ENCODE results near the gene HS3ST2. TPM values are rescaled to one million over a fixed set of nuclear protein-coding genes. Genes with fewer than 3 reads are reported as not detected.

HS3ST2 gene
- 0.98 TPM for total RNA-seq

DNA sequence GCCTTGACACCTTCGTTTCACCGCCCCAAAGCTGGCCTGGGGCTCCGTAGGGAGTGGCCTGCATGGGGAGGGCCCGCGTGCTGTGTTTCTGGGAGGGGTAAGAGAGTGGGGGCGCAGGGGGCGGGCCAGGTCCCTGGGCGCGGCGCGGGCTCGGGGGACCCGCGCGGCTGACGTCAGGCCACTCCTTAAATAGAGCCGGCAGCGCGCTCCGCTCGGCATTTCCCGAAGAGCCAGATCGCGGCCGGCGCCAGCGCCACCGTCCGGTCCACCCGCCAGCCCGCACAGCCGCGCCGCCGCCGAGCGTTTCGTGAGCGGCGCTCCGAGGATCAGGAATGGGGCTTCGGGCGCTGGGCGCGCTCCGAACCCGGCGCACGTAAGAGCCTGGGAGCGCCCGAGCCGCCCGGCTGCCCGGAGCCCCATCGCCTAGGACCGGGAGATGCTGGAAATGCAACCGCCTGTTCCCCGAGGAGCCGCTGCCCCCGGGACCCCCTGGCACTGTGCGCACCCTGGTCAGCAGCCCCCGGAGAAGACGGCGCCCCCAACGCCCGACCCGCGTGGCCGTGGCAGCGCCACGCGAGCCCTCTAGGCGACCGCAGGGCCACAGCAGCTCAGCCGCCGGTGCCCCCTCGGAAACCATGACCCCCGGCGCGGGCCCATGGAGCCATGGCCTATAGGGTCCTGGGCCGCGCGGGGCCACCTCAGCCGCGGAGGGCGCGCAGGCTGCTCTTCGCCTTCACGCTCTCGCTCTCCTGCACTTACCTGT lies at the start of gene HS3ST2:
HS3ST2 (plus strand) TSS at position 215 of the 763 bp plus-strand sequence; CDS start at position 664, 449 bp downstream.
- DNase-seq (ENCODE audit: low spot score), result no peak

DNA sequence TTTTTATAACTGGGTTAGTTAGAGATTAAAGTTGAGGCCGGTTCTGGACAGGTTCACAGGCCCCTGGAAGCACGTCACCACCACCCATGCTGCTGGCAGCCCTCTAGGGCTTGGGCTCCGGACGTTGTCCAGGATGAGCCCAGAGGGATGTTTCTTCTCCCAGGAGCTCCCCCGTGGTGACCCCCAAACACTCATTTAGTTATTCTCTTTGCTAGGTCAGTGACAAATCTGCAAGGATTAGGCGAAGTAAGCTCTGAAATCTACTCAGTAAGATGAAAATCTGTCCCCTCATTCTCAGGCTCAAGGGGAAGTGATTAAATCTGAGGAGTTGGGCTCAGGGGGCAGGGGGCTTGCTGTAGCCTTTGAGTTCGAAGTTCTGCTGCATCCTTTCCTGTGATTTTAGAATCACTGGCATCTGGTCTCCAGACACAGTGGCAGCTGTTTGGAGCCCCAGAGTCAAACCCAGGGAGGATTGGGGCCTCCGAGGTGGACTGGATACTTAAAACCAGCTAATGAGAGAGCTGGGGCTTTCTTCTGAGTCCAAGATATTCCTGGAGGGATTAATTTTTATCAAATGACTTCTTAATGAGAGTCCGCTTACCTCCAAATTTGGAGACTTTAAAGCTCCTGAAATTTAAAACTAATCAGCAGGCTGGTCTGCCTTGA lies 49.2 kb upstream of the HS3ST2 start:
- no peak for DNase-seq (ENCODE audit: low spot score)

GRCh38 chr16:22765479-22765878 lies 48.5 kb upstream of the HS3ST2 start:
- DNase-seq (ENCODE audit: low spot score), result no peak

- no peak for DNase-seq (ENCODE audit: low spot score)
These were observed 43.1 kb upstream of the HS3ST2 start for GRCh38 chr16:22770866-22771265.

- no peak for DNase-seq (ENCODE audit: low spot score)
These were observed 42.4 kb upstream of the HS3ST2 start for GRCh38 chr16:22771551-22771950.

DNA sequence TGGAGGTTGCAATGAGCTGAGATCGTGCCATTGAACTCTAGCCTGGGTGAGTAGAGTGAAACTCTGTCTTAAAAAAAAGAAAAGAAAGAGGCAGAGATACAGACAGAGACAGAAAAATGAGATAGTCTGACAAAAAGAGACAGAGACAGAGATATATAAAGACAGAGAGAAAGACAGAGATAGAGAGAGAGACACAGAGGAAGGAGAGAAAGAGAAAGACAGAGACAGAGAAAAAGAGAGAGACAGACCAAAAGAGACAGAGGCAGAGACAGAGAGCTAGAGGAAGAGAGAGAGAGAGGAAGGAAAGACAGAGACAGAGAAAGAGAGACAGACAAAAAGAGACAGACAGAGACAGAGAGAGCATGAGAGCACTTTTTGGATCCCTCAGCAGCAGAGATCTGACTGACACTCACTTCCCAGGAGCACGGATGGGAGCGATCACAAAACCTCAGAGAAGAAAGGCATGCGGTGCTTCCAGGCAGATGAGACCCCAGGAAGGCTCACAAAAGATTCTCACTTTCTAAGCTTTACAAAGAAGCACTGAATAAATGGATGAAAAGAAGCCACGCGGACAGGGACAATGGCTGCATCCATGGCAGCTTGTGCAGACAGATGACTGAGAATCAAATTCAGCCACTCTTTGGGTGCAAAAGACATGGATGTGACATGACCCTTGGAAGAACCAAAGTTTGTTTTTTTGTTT lies 38.6 kb upstream of the HS3ST2 start:
- DNase-seq (ENCODE audit: low spot score), result no peak

DNA sequence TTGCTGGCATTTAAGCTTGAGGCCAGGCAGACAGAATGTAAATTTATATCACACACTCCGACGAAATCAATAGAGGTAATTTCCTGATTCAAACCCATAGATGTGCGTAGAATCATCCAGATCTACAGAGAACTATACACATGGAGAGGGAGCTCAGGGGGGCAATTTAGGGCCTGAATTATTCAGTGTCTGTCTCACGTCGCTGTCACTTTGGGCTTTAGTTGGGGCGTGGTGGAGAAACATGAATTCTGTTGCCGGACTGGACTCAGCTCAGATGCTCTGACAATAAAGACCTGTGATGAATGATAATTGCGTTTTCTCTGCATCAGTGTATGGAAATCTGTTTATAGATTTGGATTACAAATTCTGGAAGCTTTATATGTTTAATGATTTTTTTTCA lies 32.5 kb upstream of the HS3ST2 start:
- DNase-seq (ENCODE audit: low spot score), result no peak

- peak; percentile 17 for DNase-seq (ENCODE audit: low spot score)
These were observed 31.6 kb upstream of the HS3ST2 start for GRCh38 chr16:22782314-22782713.

DNA sequence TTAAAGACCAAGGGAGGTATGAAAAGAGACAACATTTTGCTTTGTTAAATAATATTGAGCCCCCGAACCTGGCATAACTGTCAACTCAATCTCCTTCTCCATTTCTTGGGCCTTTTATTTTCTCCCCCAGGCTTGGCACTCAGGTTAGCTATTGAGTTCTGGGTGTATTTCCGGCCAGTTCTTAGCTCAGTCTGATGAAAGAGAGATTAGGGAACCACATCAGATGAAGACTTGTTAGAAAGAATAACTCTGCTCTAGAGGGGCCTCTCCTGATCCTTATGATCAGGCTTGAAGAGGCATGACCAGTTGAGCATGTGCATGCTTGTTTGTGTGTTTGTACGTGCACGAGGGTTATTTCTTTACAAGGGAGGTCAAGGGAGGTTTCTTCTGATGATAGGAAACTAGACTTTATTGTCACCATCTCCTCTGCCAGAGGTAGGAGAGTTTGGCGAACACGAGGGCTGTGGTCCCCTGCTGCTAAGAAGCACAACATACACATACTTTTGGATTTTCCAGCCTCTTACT lies 29.2 kb upstream of the HS3ST2 start:
- DNase-seq (ENCODE audit: low spot score), result no peak

DNA sequence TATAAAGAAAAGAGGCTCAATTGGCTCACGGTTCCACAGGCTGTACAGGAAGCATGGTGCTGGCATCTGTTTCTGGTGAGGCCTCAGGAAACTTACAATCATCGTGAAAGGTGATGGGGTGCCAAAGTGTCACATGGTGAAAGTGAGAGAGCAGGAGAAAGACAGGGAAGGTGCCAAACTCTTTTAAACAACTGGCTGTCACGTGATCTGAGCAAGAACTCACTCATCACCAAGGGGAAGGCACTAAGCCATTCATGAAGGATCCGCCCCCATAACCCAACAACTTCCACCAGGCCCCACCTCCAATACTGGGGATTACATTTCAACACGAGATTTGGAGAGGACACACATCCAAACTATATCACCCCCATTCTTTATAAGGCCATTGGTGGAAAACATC lies 28.4 kb upstream of the HS3ST2 start:
- DNase-seq (ENCODE audit: low spot score), result no peak

- no peak for DNase-seq (ENCODE audit: low spot score)
These were observed 27.7 kb upstream of the HS3ST2 start for GRCh38 chr16:22786284-22786683.

- DNase-seq (ENCODE audit: low spot score), result no peak
These were observed 27.3 kb upstream of the HS3ST2 start for GRCh38 chr16:22786691-22787090.

GRCh38 chr16:22787466-22788192 lies 26.3 kb upstream of the HS3ST2 start:
- no peak for DNase-seq (ENCODE audit: low spot score)

DNA sequence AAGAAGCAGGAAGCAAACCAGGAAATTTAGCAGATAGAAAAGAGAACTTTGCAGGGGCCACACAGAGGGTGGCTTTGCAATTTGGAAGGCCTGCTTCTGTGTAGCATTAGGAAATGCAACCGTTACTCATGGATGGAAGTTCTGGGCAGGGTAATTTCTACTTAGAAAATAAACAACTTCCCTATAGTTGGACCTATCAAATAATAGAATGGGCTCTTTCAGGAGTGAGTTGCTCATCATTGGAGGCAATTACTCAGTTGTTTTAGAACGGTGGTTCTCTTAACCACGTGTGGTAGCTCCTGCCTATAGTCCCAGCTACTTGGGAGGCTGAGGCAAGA lies 25.8 kb upstream of the HS3ST2 start:
- DNase-seq (ENCODE audit: low spot score), result no peak

DNA sequence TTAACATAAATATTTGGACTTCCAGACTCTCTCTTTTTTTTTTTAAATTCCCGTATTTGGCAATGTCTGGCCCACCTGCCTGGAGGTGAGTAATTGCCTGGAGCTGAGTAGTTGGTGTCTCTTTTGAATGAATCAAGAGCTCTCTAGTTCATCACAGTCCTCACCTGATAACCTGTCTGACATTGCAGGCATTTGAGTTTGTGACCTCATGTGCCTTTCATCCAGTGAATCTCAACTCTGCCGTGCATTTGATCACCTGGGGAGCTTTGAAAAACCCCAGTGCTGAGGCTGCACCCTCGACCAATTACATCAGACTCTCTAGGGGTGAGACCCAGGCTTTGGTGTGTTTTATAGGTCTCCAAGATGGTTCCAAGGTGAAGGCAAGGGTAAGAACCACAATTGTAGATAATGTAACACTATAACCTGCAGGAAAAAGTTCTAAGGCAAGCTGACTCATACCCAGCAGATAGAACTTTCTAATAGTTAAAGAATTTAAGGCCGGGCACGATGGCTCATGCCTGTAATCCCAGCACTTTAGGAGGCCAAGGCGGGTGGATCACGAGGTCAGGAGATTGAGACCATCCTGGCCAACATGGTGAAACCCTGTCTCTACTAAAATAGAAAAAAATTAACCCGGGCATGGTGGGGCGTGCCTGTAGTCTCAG lies 24.5 kb upstream of the HS3ST2 start:
- DNase-seq (ENCODE audit: low spot score), result no peak

DNA sequence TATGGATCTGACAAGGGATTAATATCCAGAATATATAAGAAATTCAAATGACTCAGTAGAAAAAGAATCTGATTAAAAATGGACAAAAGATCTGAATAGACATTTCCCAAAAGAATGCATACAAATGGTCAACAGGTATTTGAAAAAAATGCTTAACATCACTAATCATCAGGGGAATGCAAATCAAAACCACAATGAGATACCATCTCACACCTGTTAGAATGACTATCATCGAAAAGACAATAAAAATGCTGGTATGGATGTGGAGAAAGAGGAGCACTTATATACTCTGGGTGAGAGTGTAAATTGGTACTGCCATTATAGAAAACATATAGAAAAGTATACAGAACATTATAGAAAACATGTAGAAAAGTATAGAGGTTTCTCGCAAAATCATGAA lies 16.4 kb upstream of the HS3ST2 start:
- no peak for DNase-seq (ENCODE audit: low spot score)

DNA sequence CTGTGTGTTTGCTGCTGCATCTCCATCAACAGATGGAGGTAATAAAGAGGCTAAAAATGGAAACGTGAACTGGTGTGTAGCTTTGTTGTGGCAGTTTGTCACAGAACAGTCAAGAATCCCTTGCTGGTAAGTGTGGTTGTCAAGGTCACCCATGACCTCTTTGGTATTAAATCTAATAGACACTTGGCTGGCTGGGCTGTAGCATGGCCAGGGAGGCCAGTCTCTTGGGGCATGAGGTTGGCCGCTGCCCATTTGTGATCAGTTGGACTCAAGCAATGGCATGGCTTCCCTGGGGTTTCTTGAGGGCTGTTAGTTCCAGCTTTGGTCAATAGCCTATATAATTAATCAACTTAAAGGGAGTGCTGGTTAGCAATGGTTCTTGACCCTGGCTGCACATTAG lies 14.8 kb upstream of the HS3ST2 start:
- DNase-seq (ENCODE audit: low spot score), result no peak

- DNase-seq (ENCODE audit: low spot score), result no peak
These were observed 9.1 kb upstream of the HS3ST2 start for GRCh38 chr16:22804893-22805292.

DNA sequence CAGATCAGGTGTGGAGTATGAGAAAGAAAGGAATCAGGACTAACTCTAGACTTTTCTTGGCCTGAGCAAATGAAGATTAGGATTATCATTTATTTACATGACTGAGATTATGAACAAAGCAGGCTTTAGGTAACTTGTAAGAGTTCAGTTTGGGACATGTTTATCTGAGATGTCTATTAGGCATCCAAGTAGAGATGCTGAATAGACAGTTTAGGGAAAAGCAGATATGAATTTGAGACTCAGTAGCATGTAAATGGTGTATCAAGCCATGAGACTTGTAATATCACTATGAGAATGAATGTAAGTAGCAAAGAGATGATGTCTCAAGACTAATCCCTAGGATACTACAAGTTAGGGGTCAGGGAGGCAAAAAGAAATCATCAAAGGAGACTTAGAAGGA lies 8.6 kb upstream of the HS3ST2 start:
- DNase-seq (ENCODE audit: low spot score), result no peak

- DNase-seq (ENCODE audit: low spot score), result no peak
These were observed 7.2 kb upstream of the HS3ST2 start for GRCh38 chr16:22806811-22807210.

DNA sequence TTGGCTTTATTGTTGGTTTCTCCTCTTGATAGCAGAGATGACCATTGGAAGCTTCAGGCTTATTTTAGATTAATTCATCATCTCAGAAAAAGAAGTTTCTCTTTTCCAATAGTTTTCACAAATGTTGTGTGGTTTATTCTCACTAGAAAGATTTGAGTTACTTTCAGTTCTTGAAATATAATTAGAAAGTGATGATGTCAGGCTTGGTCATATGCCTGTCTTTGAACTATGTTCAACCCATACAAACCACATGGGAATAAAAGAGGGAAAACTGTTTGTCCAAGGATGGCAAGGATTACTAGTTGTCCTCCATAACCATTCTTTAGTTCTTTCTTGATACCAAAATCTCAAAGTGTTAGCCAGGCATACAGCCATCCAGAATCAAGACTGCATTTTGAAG lies 3.7 kb upstream of the HS3ST2 start:
- DNase-seq (ENCODE audit: low spot score), result no peak
